ENCODE measurements around the gene A2M. TPM values are rescaled to one million over a fixed set of nuclear protein-coding genes. Genes with fewer than 3 reads are reported as not detected.

A2M gene
- total and polyA plus RNA-seq, 4 donors: 377 to 2,674 (median 775) TPM

GRCh38 chr12:9072481-9073038 lies 43.2 kb downstream of the A2M start:
- no peak overlapping the region for H3K27ac ChIP-seq (ENCODE audit: low read depth in 1 of 2, low read length in 1 of 2)
- H3K9me3 ChIP-seq (ENCODE audit: control insufficient read depth in 4 of 4, insufficient read depth in 3 of 4, low read length in 3 of 4): no peaks in the 10 kb centered on the region
- peaks cover 4 to 64% (median 31%) of the 10 kb centered on the region in 4 donors for H3K36me3 ChIP-seq (ENCODE audit: control insufficient read depth in 4 of 4, insufficient read depth in 4 of 4, low read length in 4 of 4)
- no peaks in the 10 kb centered on the region for H3K27me3 ChIP-seq (ENCODE audit: control insufficient read depth in 3 of 3, insufficient read depth in 3 of 3, low read length in 2 of 3)
- no peak for TF ChIP-seq CTCF (IDR thresholded peaks at IDR 0.05; ENCODE audit: control extremely low read depth, extremely low read depth)
- H3K9ac ChIP-seq (ENCODE audit: insufficient read depth in 1 of 2, low read length in 2 of 2): no peak overlapping the region
- ATAC-seq (ENCODE audit: insufficient read depth, low FRiP score) (no peak), DNase-seq (no peak)
- H3K4me3 ChIP-seq: no peak overlapping the region
- 92 to 94% methylated on average over 2 of the region's 2 CpGs for WGBS, 2 donors
- peaks cover 0 to 8% (median 0%) of the 10 kb centered on the region in 5 donors for H3K4me1 ChIP-seq (ENCODE audit: control insufficient read depth in 5 of 5, insufficient read depth in 5 of 5, low read length in 5 of 5)

GRCh38 chr12:9071969-9072368 lies 43.8 kb downstream of the A2M start:
- ATAC-seq (ENCODE audit: insufficient read depth, low FRiP score) (no peak), DNase-seq (no peak)
- Histone ChIP-seq H3K27ac (ENCODE audit: low read depth in 1 of 2, low read length in 1 of 2) (no peak overlapping the region), H3K27me3 (ENCODE audit: control insufficient read depth in 3 of 3, insufficient read depth in 3 of 3, low read length in 2 of 3) (no peaks in the 10 kb centered on the region), H3K9me3 (ENCODE audit: control insufficient read depth in 4 of 4, insufficient read depth in 3 of 4, low read length in 3 of 4) (no peaks in the 10 kb centered on the region), H3K4me3 (no peak overlapping the region), H3K9ac (ENCODE audit: insufficient read depth in 1 of 2, low read length in 2 of 2) (no peak overlapping the region), H3K36me3 (ENCODE audit: control insufficient read depth in 4 of 4, insufficient read depth in 4 of 4, low read length in 4 of 4) (peaks cover 6 to 64% (median 26%) of the 10 kb centered on the region in 4 donors), H3K4me1 (ENCODE audit: control insufficient read depth in 5 of 5, insufficient read depth in 5 of 5, low read length in 5 of 5) (peaks cover 0 to 13% (median 0%) of the 10 kb centered on the region in 5 donors)
- no peak for TF ChIP-seq CTCF (IDR thresholded peaks at IDR 0.05; ENCODE audit: control extremely low read depth, extremely low read depth)
- 89 to 100% methylated on average over 1 of the region's 1 CpG for WGBS, 2 donors

GRCh38 chr12:9071518-9071917 lies 44.2 kb downstream of the A2M start:
- H3K36me3 ChIP-seq (ENCODE audit: control insufficient read depth in 4 of 4, insufficient read depth in 4 of 4, low read length in 4 of 4): peaks cover 4 to 64% (median 23%) of the 10 kb centered on the region in 4 donors
- H3K9me3 ChIP-seq (ENCODE audit: control insufficient read depth in 4 of 4, insufficient read depth in 3 of 4, low read length in 3 of 4): no peaks in the 10 kb centered on the region
- no peak overlapping the region for H3K27ac ChIP-seq (ENCODE audit: low read depth in 1 of 2, low read length in 1 of 2)
- no peak overlapping the region for H3K9ac ChIP-seq (ENCODE audit: insufficient read depth in 1 of 2, low read length in 2 of 2)
- DNase-seq (no peak), ATAC-seq (ENCODE audit: insufficient read depth, low FRiP score) (no peak)
- peaks cover 0 to 13% (median 0%) of the 10 kb centered on the region in 5 donors for H3K4me1 ChIP-seq (ENCODE audit: control insufficient read depth in 5 of 5, insufficient read depth in 5 of 5, low read length in 5 of 5)
- H3K4me3 ChIP-seq: no peak overlapping the region
- no peaks in the 10 kb centered on the region for H3K27me3 ChIP-seq (ENCODE audit: control insufficient read depth in 3 of 3, insufficient read depth in 3 of 3, low read length in 2 of 3)
- no peak for TF ChIP-seq CTCF (IDR thresholded peaks at IDR 0.05; ENCODE audit: control extremely low read depth, extremely low read depth)

- ATAC-seq (ENCODE audit: insufficient read depth, low FRiP score): no peak
- DNase-seq: no peak
- H3K4me1 ChIP-seq (ENCODE audit: control insufficient read depth in 5 of 5, insufficient read depth in 5 of 5, low read length in 5 of 5): peaks cover 0 to 16% (median 0%) of the 10 kb centered on the region in 5 donors
- WGBS, 2 donors: 98 to 99% methylated on average over 5 of the region's 5 CpGs
- H3K27me3 ChIP-seq (ENCODE audit: control insufficient read depth in 3 of 3, insufficient read depth in 3 of 3, low read length in 2 of 3): no peaks in the 10 kb centered on the region
- no peak for TF ChIP-seq CTCF (IDR thresholded peaks at IDR 0.05; ENCODE audit: control extremely low read depth, extremely low read depth)
- H3K27ac ChIP-seq (ENCODE audit: low read depth in 1 of 2, low read length in 1 of 2): no peak overlapping the region
- peaks cover 3 to 61% (median 21%) of the 10 kb centered on the region in 4 donors for H3K36me3 ChIP-seq (ENCODE audit: control insufficient read depth in 4 of 4, insufficient read depth in 4 of 4, low read length in 4 of 4)
- H3K9me3 ChIP-seq (ENCODE audit: control insufficient read depth in 4 of 4, insufficient read depth in 3 of 4, low read length in 3 of 4): no peaks in the 10 kb centered on the region
- no peak overlapping the region for H3K4me3 ChIP-seq
- no peak overlapping the region for H3K9ac ChIP-seq (ENCODE audit: insufficient read depth in 1 of 2, low read length in 2 of 2)
Observed at GRCh38 chr12:9070351-9070750, 45.4 kb downstream of the A2M start.

Measured in lung (tissue), 12 donors.